OCI-LY7 (cell line): Measurements from ENCODE around the gene HSD17B2.

Experiments
- CTCF ChIP-seq: fragments of 200-600 bp; sonication (generic); conservative IDR thresholded peaks from 2 replicates; pipeline ENCODE4 v1.5.1; 2014; ENCODE audit warnings: mild to moderate bottlenecking, antibody characterized with exemption, low read length, moderate library complexity, mixed read lengths
- EZH2phosphoT487 ChIP-seq: fragments of 200-600 bp; sonication (generic); IDR thresholded peaks from 2 replicates; pipeline ENCODE4 v1.6.1; 2018; ENCODE audit warnings: low read depth, borderline replicate concordance, mild to moderate bottlenecking, mixed run types, antibody characterized with exemption, low read length, moderate library complexity, mixed read lengths

- TF ChIP-seq CTCF (no peak), EZH2phosphoT487 (no peak)
Observed at GRCh38 chr16:82020051-82020450, 15.0 kb upstream of the HSD17B2 start.
